Uterus (tissue), 2 donors: Measurements from ENCODE around the gene SMC6.

ENCODE experiments used
- POLR2A ChIP-seq, 2 donors: fragments of 450-650 bp; IDR thresholded peaks; one replicate each; pipeline ENCODE4 v1.6.1; 2016; ENCODE audit warnings: antibody characterized with exemption in 2 of 2, mild to moderate bottlenecking in 1 of 2, moderate library complexity in 1 of 2
- TF ChIP-seq, protein P1 (sequence below), 4 experiments: fragments of 200-600 bp in 2 of 4; fragments of 450-650 bp in 2 of 4; sonication (generic) in 2 of 4; IDR thresholded peaks; one replicate each; pipeline ENCODE4 v1.5.1; 2016 to 2019; ENCODE audit warnings: antibody characterized with exemption in 4 of 4, mild to moderate bottlenecking in 2 of 4, moderate library complexity in 1 of 4

DNA sequence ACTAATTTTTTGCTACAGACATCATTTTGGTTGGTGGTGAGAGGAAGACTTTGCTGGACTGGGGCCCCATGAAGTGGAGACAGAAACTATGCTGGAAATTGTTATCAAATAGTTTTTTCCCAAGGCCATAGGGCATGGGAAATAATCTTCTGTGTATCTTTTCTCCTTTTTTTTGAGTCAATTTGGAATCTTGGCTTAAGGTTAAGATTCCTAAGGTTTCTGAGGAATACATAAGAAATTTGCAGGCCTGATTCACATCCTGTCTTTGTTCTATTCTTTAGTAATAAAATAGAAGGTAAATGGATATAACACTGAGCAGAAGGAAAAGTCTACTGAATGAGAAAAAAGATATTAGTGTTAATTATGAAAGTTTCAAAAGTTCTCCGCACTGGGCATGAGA lies 16.6 kb downstream of the SMC6 start:
- TF ChIP-seq, protein P1, sequence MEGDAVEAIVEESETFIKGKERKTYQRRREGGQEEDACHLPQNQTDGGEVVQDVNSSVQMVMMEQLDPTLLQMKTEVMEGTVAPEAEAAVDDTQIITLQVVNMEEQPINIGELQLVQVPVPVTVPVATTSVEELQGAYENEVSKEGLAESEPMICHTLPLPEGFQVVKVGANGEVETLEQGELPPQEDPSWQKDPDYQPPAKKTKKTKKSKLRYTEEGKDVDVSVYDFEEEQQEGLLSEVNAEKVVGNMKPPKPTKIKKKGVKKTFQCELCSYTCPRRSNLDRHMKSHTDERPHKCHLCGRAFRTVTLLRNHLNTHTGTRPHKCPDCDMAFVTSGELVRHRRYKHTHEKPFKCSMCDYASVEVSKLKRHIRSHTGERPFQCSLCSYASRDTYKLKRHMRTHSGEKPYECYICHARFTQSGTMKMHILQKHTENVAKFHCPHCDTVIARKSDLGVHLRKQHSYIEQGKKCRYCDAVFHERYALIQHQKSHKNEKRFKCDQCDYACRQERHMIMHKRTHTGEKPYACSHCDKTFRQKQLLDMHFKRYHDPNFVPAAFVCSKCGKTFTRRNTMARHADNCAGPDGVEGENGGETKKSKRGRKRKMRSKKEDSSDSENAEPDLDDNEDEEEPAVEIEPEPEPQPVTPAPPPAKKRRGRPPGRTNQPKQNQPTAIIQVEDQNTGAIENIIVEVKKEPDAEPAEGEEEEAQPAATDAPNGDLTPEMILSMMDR (IDR thresholded peaks at IDR 0.05), result no peak
- no peak for TF ChIP-seq POLR2A (IDR thresholded peaks at IDR 0.05)
